GM21619 (cell line): ENCODE data around the gene MMP15.

Source experiments
- ATAC-seq: cut with Tn5 transposase; IDR thresholded peaks from one replicate; pipeline ENCODE4 v1.9.1; 2021; ENCODE audit not compliant: unreplicated experiment

MMP15 gene

GRCh38 chr16:58034774-58035173 is 9.2 kb downstream of the MMP15 start:
- no peak for ATAC-seq

- ATAC-seq: no peak
These were observed 10.0 kb downstream of the MMP15 start for GRCh38 chr16:58035356-58036170.

GRCh38 chr16:58036943-58037342 is 11.4 kb downstream of the MMP15 start:
- no peak for ATAC-seq

- ATAC-seq: no peak
These were observed 12.0 kb downstream of the MMP15 start for GRCh38 chr16:58037365-58038057.

- ATAC-seq: no peak
These were observed 12.7 kb downstream of the MMP15 start for GRCh38 chr16:58038219-58038641.

GRCh38 chr16:58039829-58040495 is 14.4 kb downstream of the MMP15 start:
- no peak for ATAC-seq

GRCh38 chr16:58040496-58040846 is 14.9 kb downstream of the MMP15 start:
- ATAC-seq: no peak

- no peak for ATAC-seq
These were observed 15.5 kb downstream of the MMP15 start for GRCh38 chr16:58040945-58041627.

GRCh38 chr16:58041628-58041955 is 16.0 kb downstream of the MMP15 start:
- no peak for ATAC-seq

GRCh38 chr16:58042001-58042885 is 16.7 kb downstream of the MMP15 start:
- ATAC-seq: no peak

- no peak for ATAC-seq
These were observed 17.4 kb downstream of the MMP15 start for GRCh38 chr16:58042886-58043515.

GRCh38 chr16:58043571-58044155 is 18.1 kb downstream of the MMP15 start:
- no peak for ATAC-seq

- no peak for ATAC-seq
These were observed 18.9 kb downstream of the MMP15 start for GRCh38 chr16:58044266-58045019.

- no peak for ATAC-seq
These were observed 19.5 kb downstream of the MMP15 start for GRCh38 chr16:58045096-58045495.

- no peak for ATAC-seq
These were observed 20.7 kb downstream of the MMP15 start for GRCh38 chr16:58046054-58046881.

GRCh38 chr16:58046936-58047335 is 21.4 kb downstream of the MMP15 start:
- no peak for ATAC-seq

- ATAC-seq: no peak
These were observed 22.2 kb downstream of the MMP15 start for GRCh38 chr16:58047557-58048348.
